Measurements from ENCODE around the gene VPS13D.
"Not testable (repeated sequence)": the region's sequence is repeated elsewhere in the genome, so short reads cannot be mapped to it uniquely, and the experiment has no call there.

The VPS13D gene

GRCh38 chr1:12285496-12286143, 55.8 kb downstream of the VPS13D start:
- in situ Hi-C loops (cut with HindIII; ENCODE audit: low sequenced_read_pairs) = no loop called here

DNA sequence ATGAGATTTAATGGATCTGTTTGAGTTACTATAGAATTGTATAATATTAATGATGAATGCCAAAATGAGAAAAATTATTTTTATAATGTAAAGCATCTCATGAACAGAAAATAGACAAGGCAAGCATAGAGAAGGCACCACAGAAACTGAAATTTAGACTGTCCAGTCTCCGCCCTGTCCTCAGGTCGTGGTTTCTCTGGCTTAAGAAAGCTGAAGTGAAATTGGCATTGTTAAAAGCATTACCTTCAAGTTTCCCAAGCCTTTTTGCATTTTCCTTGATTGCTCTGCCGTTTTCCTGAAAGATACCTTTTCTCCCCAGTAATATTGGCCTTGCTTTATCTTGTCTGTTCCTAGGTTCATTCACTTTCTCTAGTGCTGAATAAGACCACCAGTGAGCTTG, 58.0 kb downstream of the VPS13D start:
- in situ Hi-C loops (cut with HindIII; ENCODE audit: low sequenced_read_pairs) = no loop called here

- in situ Hi-C loops (cut with HindIII; ENCODE audit: low sequenced_read_pairs) = loop anchor here (10.0 kb wide), 1 partner anchor 374 kb away; no protein-coding TSS in a partner anchor
Measured at GRCh38 chr1:12290828-12291227, 61.0 kb downstream of the VPS13D start.

DNA sequence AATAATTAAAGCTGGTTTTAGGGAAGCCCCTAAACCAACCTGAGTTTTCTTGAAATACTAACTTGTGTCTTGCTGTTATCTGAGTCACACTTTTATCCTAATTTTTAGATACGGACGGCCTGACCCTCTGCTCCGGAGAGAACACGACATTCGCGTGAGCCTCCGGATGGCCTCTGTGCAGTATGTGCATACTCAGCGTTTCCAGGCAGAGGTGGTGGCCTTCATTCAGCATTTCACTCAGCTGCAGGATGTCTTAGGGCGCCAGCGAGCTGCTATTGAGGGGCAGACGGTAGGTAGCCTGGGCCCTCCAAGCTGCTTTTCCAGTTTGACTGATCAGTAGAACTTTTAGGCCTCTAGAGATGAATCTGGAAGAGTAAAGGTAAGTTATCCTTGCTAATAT, 63.6 kb downstream of the VPS13D start:
- in situ Hi-C loops (cut with HindIII; ENCODE audit: low sequenced_read_pairs) = loop anchor here (10.0 kb wide), 1 partner anchor 371 kb away; no protein-coding TSS in a partner anchor

- in situ Hi-C loops (cut with HindIII; ENCODE audit: low sequenced_read_pairs) = loop anchor here (10.0 kb wide), 1 partner anchor 371 kb away; no protein-coding TSS in a partner anchor
Measured at GRCh38 chr1:12294076-12294475, 64.2 kb downstream of the VPS13D start.

- in situ Hi-C loops (cut with HindIII; ENCODE audit: low sequenced_read_pairs) = loop anchor here (10.0 kb wide), 1 partner anchor 369 kb away; no protein-coding TSS in a partner anchor
Measured at GRCh38 chr1:12296016-12296415, 66.2 kb downstream of the VPS13D start.

DNA sequence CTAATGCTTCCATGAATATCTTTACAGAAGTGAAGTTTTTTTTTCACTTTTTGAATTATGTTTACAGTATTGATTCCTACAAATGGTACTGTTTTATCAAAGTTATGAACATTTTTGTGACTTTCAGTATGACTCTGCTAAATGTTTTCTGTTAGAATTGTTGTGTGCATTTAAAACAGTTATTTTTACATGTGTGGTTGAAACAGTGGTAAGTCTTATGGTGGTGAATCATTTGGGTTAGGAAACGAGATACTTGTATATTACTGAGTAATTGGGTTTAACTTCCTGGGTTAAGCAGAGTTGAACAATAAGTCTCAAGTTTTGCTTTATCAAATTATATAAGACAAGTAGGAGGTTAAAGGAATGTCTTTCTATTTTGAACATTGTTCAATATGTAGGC, 66.8 kb downstream of the VPS13D start:
- in situ Hi-C loops (cut with HindIII; ENCODE audit: low sequenced_read_pairs) = loop anchor here (10.0 kb wide), 1 partner anchor 368 kb away; no protein-coding TSS in a partner anchor

GRCh38 chr1:12300706-12301105, 70.9 kb downstream of the VPS13D start:
- in situ Hi-C loops (cut with HindIII; ENCODE audit: low sequenced_read_pairs) = no loop called here

DNA sequence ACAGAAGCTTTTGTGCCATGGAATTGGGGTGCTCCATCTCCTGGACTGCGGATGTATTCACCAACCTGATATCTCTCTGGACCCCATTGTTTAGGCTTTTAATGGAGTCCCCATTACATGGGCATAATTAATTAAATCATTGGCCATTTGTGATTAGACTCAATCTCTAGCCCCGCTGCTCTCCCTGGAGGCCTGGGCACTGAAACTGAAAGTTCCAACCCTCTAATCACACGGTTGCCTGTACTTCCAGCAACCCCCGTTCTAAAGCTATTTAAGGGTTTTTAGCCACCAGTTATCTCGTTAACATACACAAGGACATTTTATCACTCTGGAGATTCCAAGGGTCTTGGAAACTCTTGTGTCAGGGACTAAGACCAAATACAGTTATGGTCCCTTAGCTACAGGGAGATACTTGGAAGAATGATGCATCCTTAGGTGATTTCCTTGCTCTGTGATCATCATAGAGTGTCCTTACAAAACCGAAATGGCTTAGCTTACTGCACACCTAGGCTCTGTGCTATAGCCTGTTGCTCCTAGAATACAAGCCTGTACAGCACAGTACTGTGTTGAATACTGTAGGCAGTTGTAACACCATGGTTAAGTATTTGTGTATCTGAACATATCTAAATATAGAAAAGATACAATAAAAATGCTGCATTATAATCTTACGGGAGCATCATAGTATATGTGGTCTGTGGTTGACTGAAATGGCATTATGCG, 71.8 kb downstream of the VPS13D start:
- in situ Hi-C loops (cut with HindIII; ENCODE audit: low sequenced_read_pairs) = no loop called here

- in situ Hi-C loops (cut with HindIII; ENCODE audit: low sequenced_read_pairs) = no loop called here
Measured at GRCh38 chr1:12302798-12303447, 73.1 kb downstream of the VPS13D start.

DNA sequence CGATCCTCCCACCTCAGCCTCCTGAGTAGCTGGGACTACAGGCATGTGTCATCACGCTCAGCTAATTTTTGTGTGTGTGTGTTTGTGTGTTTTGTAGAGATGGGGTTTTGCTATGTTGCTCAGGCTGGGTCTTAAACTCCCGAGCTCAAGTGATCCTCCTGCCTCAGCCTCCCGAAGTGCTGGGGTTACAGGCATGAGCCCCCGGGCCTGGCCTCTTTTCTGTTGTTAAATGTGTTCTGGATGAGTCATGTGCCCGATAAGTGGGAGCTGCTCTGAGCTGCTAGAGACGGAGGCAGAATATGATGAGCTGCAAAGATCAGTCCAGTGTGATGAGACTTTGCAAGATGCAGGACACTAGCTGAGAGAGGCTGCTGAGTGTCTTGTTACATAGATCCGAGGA, 75.5 kb downstream of the VPS13D start:
- in situ Hi-C loops (cut with HindIII; ENCODE audit: low sequenced_read_pairs) = no loop called here

GRCh38 chr1:12309783-12310742, 80.2 kb downstream of the VPS13D start:
- in situ Hi-C loops (cut with HindIII; ENCODE audit: low sequenced_read_pairs) = no loop called here

DNA sequence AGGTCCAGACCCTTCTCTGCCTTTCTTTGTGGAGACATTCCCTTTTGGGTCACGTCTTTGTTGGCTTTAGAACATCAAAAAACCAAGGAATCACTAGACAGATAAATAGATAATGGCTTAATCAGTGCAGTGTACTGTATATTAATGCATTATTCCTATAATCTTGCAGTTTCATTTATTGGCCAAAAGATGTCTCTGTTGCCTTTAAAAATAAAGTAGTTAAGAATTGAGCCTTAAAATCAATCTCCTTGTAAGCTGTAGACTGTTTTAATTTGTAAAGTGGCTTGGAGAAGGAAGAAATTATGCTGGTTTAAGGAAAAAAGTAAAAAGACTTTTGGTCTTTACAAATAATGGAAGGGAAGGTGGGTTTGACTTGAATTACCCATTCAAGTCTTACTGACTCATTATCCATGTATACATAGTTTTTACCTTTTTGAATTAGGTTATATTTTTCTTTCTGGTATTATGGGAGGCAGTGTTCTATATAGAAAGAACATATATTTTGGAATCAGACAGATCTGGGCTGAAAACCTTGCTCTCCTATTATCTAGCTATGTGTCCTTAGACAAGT, 84.6 kb downstream of the VPS13D start:
- in situ Hi-C loops (cut with HindIII; ENCODE audit: low sequenced_read_pairs) = no loop called here

DNA sequence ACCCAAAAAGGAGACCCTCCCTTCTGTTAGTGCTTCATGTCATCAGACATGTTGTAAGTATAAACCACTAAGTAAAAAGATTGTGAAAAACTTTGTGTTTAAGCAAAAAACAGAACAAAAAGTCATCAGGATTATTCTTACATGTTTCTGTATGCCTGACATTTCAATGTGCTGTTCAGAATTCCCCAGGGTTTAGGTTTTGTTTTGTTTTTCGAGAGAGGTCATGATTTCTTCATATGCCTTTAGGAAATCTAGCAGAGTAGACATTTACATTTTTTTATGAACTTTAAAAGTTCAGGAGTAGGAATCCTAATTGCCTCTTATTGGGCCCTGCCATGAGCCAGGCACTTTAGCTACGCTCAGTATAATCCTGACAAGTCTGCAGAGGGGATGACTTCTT, 85.3 kb downstream of the VPS13D start:
- in situ Hi-C loops (cut with HindIII; ENCODE audit: low sequenced_read_pairs) = no loop called here

GRCh38 chr1:12316331-12316730, 86.5 kb downstream of the VPS13D start:
- in situ Hi-C loops (cut with HindIII; ENCODE audit: low sequenced_read_pairs) = no loop called here

- in situ Hi-C loops (cut with HindIII; ENCODE audit: low sequenced_read_pairs) = no loop called here
Measured at GRCh38 chr1:12320486-12320885, 90.7 kb downstream of the VPS13D start.

DNA sequence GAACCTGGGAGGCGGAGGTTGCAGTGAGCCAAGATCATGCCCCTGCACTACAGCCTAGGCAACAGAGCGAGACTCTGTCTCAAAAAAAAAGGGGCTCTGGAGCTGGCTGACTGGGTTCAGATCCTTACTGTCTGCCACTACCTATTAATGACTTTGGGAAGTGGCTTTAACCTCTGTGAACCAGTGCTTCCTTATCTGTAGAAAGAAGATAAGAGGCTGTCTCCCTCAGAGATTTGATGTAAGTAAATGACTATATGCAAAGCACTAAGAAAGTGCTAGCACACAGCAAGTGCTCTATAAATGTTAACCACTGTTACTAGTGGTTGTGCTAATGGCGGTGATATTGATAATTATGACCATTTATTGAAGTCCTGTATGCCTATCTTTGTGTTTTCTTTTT, 94.6 kb downstream of the VPS13D start:
- in situ Hi-C loops (cut with HindIII; ENCODE audit: low sequenced_read_pairs) = no loop called here

- in situ Hi-C loops (cut with HindIII; ENCODE audit: low sequenced_read_pairs) = not testable (repeated sequence)
Measured at GRCh38 chr1:12324973-12325372, 95.1 kb downstream of the VPS13D start.

GRCh38 chr1:12326986-12327385, 97.2 kb downstream of the VPS13D start:
- in situ Hi-C loops (cut with HindIII; ENCODE audit: low sequenced_read_pairs) = no loop called here

DNA sequence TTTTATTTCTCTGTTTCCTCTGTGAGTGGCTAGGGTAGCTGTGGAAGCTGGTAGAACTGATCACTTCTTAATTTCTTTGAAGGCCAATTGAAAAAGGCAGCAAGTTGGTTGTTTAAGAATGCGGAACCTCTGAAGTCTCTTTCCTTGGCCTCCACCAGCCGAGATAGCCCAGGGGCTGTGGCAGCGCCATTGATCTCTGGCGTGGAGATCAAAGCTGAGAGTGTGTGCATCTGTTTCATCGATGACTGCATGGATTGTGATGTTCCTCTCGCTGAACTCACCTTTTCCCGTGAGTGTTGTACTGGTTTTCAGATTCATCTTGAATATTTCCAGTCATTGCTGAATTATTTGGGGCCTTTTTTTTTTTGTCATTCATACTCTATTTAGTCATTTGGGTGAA, 97.7 kb downstream of the VPS13D start:
- in situ Hi-C loops (cut with HindIII; ENCODE audit: low sequenced_read_pairs) = no loop called here
